HG03135 (cell line): ENCODE measurements around the gene GCH1.
"Not testable (repeated sequence)": the region's sequence is repeated elsewhere in the genome, so short reads cannot be mapped to it uniquely, and the experiment has no call there.

Experiments
- ATAC-seq: cut with Tn5 transposase; IDR thresholded peaks from one replicate; pipeline ENCODE4 v1.9.1; 2021; ENCODE audit warnings: mild to moderate bottlenecking, moderate library complexity; ENCODE audit not compliant: unreplicated experiment

The GCH1 gene

DNA sequence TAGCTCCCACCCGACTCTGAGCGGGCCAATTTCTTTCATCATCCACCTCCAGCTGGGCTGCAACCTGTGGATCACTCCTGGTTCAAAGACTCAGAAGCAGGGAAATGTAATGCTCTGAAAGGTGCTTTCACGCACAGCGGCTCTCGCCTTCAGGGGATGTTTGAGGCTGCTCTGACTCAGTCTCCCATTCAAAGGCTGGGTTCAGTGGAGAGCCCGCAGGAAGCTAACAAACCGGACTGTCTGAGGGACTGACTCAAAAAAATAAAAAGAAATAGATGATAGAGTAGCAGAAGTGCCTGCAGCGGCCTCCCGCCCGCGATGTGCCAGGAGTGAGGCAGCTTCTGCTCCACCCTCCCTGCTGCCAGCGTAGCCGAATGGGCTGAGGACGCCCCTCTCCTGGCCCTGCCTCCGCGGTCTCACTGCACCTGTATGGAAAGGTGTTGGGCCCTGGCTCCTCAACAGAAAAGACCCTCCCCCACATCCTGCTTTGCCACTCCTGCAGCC is 98.0 kb downstream of the GCH1 start:
- ATAC-seq = no peak

DNA sequence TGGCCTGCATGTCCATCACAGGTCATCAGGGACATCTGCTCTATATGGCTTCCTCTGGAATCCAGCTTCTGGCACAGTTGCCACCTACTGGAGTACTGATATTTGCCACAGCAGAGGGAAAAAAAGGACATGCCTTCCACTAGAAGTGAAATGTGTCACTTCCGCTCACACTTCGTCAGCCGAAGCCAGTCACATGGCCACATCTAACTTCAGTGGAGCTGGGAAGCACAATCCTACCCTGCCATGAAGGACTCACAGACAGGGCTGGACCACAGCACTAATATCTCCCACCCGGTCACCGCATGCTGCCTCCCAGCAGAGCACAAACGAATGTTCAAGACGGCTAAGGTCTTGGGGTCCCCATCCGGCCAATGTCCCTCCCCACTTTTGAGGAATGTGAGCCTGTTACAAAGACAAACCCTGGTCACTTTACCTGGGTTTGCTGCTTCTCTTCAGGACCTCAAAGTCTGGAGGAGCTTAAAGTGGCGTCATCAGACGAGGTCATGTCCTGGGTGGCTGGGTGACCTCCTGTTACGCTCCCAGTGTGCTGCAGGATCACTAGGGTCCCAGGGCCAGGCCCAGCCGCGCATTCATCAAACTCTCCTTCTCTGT is 98.6 kb downstream of the GCH1 start:
- no peak for ATAC-seq

DNA sequence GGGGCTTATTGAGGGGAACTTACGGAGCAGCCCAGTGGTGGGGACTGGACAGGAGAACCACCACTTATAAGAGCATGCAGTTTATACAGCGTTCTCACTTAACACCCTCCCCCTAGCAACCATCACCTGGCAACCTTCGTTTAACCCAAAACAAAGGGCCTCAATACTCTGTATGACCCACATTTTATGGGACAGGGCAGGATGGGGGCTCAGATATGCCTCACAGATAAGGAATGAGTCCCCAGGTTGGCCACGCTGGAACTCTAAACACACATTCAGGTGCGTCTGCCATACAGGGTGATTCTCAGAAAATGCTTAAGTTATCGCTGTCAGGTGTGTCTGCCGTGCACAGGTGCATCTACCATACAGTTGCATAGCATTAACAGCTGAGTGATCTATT is 99.2 kb downstream of the GCH1 start:
- no peak for ATAC-seq

DNA sequence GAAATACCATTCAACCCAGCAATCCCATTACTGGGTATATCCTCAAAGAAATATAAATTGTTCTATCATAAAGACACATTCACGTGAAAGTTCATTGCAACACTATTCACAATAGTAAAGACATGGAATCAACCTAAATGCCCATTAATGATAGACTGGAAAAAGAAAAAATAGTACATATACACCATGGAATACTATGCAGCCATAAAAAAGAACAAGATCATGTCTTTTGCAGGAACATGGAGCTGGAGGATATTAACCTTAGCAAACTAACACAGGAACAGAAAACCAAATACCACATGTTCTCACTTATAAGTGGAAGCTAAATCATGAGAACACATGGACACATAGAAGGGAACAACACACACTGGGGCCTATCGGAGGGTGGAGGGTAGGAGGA is 101.1 kb downstream of the GCH1 start:
- not testable (repeated sequence) for ATAC-seq

DNA sequence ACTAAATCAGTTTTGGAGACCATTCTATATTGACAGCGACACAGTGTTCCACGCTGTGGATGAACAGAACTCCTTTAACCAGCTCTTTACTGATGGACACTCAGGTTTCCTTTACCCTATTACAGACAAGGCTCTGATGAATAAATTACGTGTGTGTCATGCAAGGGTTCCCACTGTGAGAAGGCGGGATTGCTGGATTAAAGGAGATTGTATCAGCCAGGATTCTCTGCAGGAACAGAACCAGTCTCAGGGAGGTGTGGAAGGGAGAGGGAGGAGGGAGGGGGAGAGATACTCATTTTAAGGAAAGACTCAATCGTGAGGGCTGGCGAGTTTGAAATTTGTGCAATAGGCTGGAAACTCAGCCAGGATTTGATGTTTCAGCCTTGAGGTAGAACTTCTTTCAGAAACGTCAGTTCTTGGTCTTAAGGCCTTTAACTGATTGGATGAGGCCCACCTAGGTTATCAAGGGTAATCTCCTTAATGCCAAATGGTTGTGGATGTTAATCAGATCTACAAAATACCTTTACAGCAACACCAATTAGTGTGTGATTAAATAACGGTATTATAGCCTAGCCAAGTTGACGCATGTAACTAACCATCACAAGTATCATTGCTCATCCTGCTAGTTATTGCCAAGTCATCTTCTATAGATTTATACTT is 104.0 kb downstream of the GCH1 start:
- ATAC-seq = no peak

DNA sequence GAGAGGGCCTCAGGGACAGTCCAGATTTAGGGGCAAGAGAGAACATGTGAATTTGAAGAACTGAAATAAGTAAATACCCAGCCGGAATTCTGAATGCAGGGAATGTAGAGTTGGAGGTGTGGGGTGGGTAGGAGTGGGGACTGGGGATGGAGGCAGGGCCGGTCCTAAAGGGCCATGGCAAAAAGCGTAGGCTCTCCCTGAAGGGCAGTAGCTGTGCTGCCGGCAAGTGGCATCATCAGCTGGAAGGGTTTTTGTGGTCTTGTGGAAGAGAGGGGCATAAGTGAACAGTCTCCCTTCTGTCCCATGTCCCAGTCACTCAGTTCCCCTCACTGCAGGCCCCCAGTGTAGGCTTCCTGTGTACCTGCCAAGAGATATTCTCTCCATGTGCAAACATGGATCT is 104.6 kb downstream of the GCH1 start:
- ATAC-seq = no peak

DNA sequence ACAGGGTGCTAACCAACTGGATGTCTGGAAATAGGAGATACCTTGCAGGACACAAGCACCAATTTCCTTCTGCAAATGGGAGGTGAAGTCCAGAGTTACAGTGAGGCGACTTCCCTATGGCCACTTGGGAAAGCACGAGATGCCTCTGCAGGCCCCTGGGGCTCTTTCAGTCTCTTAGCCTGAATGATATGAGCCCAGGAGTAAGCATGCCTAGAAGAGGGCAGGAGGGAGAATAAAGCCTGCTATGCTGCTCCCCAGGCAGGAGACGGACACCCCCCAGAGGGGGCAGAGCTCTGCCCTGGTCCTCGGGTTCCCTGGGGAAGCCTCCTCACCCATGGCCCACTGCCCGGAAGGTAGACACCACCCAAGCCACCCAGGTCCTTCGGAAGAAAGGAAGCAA is 105.1 kb downstream of the GCH1 start:
- ATAC-seq = no peak

DNA sequence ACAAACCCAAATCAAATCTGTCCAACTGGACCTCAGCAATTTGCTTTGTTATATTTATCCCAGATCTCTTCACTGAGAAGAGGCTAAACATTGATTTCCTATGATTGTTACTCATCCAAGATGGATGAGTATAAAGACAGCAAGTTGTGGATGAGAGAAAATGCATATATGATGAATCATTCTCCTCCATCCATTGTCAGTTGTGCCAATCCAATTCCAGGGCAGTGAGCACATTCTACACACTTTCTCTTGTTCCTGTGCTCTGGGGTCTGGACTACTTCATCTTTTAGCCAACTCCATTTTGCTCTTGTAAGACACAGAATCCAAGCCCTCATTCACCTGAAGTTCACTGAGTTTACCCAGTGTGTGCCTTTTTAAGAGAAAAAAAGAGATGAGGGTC is 105.7 kb downstream of the GCH1 start:
- no peak for ATAC-seq

DNA sequence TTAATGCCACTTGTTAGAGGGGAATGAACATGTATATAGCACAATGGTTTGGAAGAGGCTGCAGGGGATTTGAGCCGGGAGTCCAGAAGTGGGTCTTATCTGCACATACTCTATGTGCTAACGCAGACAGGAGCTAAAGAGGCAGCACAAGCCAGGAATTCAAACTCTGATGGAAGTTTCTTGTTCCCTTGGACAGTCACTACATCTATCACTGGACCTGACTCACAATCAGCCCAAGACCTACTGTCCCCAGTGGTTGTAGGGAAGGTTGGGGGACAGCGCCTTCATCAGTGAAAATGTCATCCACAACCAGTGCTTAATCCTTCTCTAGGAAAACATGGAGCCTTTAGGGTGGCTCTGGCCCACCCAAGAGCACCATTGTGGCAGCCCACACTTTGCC is 107.8 kb downstream of the GCH1 start:
- ATAC-seq = no peak

DNA sequence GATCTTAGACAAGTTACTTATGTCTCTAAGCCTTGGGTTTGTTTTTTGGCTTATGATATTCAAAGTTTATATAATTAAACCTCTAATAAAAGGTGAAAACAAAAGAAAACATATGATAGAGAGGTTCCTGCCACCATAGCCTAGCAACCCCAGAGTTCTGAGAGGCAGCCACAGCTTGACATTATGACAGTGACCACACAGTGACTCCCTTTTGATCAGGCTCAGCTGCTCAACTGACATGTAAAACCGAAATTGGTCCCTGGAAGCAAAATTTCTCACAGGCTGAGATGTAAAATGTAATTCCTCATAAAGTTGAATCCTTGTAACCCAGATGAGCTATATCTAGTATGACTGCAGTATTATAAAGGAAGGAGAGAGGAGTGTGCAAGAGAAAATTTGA is 108.5 kb downstream of the GCH1 start:
- no peak for ATAC-seq

DNA sequence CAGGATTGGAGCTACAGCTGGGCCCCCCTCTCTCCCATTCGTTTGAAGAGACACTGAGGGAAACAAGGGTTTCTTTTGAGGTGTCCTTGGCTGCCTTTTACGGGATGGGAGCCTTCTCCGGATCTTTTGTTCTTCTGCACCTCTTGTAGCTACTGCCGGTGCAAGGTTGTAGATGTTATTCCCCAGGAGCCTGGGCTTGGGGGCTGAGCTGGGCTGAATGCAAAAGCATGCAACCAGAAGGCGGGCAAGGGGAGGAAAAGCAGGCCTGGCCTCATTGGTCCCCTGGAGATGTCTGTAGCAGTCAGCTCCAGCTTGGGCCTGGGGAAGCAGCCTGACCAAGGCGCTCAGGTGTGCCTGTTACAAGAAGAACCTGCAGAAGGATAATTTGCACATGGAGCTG is 110.3 kb downstream of the GCH1 start:
- no peak for ATAC-seq
